Skeletal muscle satellite cell (primary cell): ENCODE data around the gene GRID1.

ENCODE experiments used
- H3K27me3 ChIP-seq: 2 replicates; pipeline ENCODE4 v1.7.0; 2013; ENCODE audit warnings: low read length; ENCODE audit not compliant: control insufficient read depth, insufficient read depth
- H3K36me3 ChIP-seq: 2 replicates; pipeline ENCODE4 v1.7.0; 2013; ENCODE audit warnings: mild to moderate bottlenecking, control low read depth, low read length; ENCODE audit not compliant: insufficient read depth
- H3K4me1 ChIP-seq: 2 replicates; pipeline ENCODE4 v1.7.0; 2013; ENCODE audit warnings: low read length; ENCODE audit not compliant: control insufficient read depth, insufficient read depth
- H3K4me2 ChIP-seq: 2 replicates; pipeline ENCODE4 v1.7.0; 2013; ENCODE audit warnings: mild to moderate bottlenecking, low read length
- H3K4me3 ChIP-seq: 2 replicates; pipeline ENCODE4 v1.7.0; 2013; ENCODE audit warnings: low read length
- H3K9ac ChIP-seq: 2 replicates; pipeline ENCODE4 v1.7.0; 2013; ENCODE audit warnings: mild to moderate bottlenecking, low read depth, low read length, moderate library complexity
- H3K9me3 ChIP-seq: replicated peaks from 2 replicates; pipeline ENCODE4 v1.7.0; 2013; ENCODE audit warnings: mild to moderate bottlenecking, control low read depth, low read length

GRID1 gene

DNA sequence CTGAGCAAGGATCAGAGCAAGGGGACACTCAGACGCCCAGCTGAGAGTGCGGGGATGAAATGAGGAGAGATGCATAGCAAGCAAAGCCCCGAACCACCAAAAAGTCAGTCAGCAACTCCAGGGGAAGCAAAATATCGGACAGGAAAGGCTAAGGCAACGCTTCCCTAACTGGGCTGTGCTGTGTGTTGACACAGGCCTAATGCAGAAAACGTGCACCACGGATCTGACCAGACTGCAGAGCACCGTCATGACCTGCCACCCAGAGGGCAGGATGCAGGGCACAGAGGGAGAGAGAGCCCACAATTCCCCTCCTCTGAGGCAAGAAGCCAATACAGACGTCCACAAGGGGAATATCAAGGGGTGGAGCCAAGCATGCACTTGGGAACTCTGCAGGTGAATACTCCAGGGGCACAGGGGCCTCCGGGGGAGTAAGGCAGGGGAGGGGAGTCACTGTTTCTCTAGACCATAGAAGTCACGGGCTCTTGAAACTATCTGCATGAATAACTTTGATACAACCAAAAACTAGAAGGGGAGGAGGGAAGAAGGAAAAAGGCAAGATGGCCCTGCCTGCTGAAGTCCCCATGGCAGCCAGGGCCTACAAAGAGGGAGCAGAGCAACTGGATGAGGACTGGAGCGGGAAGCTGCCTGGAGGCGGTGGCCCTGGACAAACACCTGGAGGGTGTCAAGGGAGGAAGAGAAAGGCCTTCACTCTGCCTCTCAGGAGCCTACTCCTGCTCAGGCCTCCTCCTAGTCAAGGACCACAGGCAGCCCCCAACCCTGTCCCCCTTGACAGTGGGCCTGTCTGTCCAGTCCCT is 26.2 kb downstream of the GRID1 start:
- H3K4me1 ChIP-seq: no peaks in the 10 kb centered on the region
- no peak overlapping the region for H3K4me2 ChIP-seq

DNA sequence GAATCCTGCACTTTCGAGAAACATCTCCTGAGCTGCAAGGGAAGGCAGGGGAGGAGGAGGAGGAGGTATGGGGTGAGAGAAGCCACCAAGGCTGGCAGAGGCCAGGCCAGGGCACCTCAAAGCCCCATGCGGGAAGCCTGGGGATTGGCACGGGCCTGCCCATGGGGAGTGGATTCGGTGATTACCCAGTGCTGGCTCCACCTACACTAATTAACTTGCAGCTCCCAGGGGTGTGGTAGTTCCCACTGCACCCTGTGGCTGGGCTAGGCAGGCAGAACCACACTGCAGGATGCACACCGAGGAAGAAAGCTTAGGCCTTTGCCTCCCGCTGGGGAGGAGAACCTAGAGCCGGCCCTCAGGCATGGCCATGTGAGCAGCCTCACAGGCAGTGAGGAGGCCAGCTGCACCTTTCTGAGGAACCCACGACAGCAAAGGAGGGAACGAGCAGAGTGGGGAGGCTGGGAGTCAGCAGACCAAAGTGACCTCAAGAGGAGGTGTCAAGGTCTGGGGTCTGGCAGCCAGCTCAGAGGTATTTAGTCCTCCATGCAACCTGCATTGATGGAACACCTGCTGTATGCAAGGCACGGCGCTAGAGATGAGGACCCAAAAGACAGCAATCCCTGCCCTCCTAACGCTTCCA is 27.2 kb downstream of the GRID1 start:
- no peaks in the 10 kb centered on the region for H3K36me3 ChIP-seq
- H3K9me3 ChIP-seq: no peaks in the 10 kb centered on the region
- no peaks in the 10 kb centered on the region for H3K4me1 ChIP-seq

More for the DNA sequence above, 26.2 kb downstream of the GRID1 start:
- peaks cover under 1% of the 10 kb centered on the region for H3K27me3 ChIP-seq
- H3K4me3 ChIP-seq: no peak overlapping the region
- H3K9ac ChIP-seq: no peak overlapping the region
- H3K36me3 ChIP-seq: no peaks in the 10 kb centered on the region
- no peaks in the 10 kb centered on the region for H3K9me3 ChIP-seq

DNA sequence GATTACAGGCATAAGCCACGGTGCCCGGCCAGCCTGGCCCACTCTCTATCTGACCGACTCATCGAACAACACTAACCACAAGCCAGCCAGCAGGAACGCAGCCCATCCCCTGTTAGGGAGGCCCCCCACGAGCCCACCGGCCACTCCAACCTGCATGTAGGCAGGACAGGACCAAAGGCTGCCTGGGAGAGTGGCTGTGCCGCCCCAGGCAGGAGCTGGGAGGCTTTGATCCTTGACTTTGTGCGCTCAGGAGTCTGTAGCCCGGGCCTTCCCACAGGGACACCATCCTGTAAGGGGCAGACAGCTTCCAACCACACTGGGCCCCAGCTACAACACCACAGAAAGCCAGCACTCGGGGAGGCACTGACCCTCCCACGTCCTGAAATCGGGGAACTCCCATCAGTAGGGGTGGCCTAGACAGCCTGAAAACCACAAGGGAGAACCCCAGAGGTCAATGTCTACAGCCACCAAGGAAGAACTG is 29.4 kb downstream of the GRID1 start:
- Histone ChIP-seq H3K27me3 (peaks cover 7% of the 10 kb centered on the region), H3K9ac (no peak overlapping the region), H3K4me3 (no peak overlapping the region), H3K4me1 (no peaks in the 10 kb centered on the region), H3K36me3 (no peaks in the 10 kb centered on the region), H3K4me2 (no peak overlapping the region), H3K9me3 (no peaks in the 10 kb centered on the region)

More for the DNA sequence above, 27.2 kb downstream of the GRID1 start:
- Histone ChIP-seq H3K4me3 (no peak overlapping the region), H3K4me2 (no peak overlapping the region), H3K27me3 (peaks cover 7% of the 10 kb centered on the region), H3K9ac (no peak overlapping the region)

DNA sequence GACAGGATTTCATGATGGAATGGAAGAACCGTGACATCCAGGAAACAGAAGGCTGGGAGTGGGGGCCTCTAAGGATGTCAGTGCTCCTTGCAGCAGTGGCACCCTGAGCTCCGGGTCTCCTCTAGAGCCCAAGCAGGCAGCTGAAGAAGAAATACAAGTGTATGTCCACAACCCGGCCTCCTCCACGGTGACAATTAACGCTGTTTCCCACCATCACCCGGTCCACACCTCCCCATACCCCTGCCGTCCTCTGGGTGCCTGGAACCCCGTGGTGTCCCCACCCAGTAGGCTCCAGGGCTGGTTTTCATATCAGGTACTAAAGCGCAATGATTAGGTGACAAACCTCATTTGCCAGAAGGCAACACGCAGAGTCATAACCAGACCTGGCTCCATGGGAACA is 30.3 kb downstream of the GRID1 start:
- no peak overlapping the region for H3K4me2 ChIP-seq
- H3K4me3 ChIP-seq: no peak overlapping the region
- H3K9me3 ChIP-seq: no peaks in the 10 kb centered on the region
- no peak overlapping the region for H3K9ac ChIP-seq
- H3K36me3 ChIP-seq: no peaks in the 10 kb centered on the region
- peaks cover 7% of the 10 kb centered on the region for H3K27me3 ChIP-seq
- H3K4me1 ChIP-seq: no peaks in the 10 kb centered on the region

DNA sequence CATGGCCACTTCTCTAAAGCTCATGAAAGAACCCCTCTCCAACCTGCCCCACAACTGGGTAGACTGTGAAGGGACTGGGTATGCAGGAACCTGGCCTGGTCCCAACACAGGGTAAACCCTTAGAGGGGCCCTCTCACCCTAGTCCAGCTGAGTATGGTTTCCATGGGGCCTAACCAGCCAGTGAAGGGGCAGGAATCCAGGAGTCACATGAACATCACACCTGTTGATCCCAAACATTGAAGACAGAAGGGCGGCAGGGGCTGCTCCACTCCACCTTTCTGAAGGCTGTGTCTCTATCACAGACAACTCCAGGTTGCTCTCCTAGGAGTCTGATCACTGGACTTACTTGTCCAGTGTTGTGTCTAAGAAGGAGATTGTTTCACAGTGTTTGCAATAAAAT is 30.8 kb downstream of the GRID1 start:
- no peak overlapping the region for H3K4me3 ChIP-seq
- H3K4me1 ChIP-seq: no peaks in the 10 kb centered on the region
- no peak overlapping the region for H3K9ac ChIP-seq
- no peaks in the 10 kb centered on the region for H3K36me3 ChIP-seq
- no peaks in the 10 kb centered on the region for H3K9me3 ChIP-seq
- H3K4me2 ChIP-seq: no peak overlapping the region
- H3K27me3 ChIP-seq: peaks cover 7% of the 10 kb centered on the region

DNA sequence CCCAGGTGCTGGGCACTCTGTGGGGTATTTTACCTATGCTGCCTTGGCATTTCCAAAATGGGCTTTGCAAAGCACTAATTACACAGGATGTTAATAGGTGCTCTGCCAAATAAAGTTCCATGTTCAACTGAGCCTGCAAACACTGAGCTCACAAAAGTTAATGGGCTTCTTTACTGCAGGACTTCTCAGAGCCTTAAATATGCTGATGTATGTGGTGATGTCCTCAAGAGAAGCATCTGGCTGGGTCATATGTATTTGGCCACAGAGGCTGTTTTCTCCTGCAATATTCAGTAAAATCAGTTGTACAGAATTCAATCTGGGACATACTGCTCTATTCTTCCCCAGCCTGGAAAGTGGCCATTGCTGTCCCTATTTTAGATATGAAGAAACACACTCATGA is 31.3 kb downstream of the GRID1 start:
- H3K9me3 ChIP-seq: no peaks in the 10 kb centered on the region
- no peaks in the 10 kb centered on the region for H3K36me3 ChIP-seq
- H3K4me3 ChIP-seq: no peak overlapping the region
- H3K4me1 ChIP-seq: no peaks in the 10 kb centered on the region
- H3K27me3 ChIP-seq: peaks cover 7% of the 10 kb centered on the region
- no peak overlapping the region for H3K4me2 ChIP-seq
- no peak overlapping the region for H3K9ac ChIP-seq

DNA sequence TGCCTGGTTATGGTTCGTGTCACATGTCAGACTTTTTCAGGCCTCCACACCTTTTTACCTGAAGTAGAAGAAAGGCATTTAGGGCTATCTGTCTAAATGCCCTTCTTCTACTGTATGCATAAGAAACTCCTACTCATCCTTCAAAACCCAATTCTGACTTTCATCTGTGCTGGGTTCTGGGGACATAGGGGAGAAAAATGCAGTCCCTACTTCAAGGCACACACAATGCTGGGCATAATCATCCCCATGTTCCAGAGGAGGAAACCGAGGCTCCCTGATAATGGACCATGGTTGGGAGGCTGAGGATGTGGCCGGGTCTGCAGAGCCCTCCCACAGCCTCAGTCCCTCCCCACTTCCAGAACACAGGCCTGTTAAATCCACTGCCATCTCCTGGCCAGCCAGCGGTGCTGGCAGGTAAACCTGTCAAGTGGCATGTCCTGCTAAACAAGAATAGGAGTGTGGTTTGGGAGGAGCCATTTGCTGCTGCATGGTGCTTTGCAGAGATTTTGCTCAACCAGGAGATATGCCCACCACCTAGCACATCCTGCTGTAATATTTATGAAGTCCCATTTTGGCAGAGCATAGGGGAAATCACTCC is 32.0 kb downstream of the GRID1 start:
- Histone ChIP-seq H3K9me3 (no peaks in the 10 kb centered on the region), H3K4me1 (no peaks in the 10 kb centered on the region), H3K27me3 (peaks cover 7% of the 10 kb centered on the region), H3K4me2 (no peak overlapping the region), H3K9ac (no peak overlapping the region), H3K4me3 (no peak overlapping the region), H3K36me3 (no peaks in the 10 kb centered on the region)

DNA sequence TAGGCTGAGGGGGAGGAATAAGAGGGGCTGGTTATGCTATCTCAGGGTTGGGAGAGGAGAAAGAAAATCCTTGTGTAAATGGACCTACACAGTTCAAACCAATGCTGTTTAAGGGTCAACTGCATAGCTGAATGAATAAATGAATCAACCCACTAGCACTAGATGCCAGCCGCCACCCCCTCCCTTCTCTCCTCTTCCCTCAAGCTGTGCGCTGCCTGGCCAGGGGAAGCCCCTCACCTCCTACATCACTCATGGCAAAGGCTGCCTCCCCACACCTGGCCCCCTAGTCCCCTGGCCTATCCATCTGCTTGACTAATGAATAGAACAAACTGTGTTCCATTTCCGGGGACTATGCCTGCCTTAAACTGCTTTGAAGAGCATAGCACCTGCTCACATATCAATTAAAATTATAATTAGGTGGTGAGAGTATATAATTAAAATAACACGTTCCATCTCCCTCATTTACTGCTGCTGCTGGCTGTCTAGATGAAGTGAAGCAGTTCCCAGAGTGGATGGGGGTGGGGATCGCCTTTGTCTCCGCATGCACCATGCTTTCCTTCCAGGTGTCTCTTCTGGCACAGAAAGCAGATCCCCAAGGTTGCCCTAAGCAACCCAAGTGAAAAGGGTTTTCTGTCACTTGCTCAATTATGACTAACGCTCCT is 32.6 kb downstream of the GRID1 start:
- no peak overlapping the region for H3K4me3 ChIP-seq
- H3K4me2 ChIP-seq: no peak overlapping the region
- H3K36me3 ChIP-seq: no peaks in the 10 kb centered on the region
- H3K27me3 ChIP-seq: peaks cover 7% of the 10 kb centered on the region
- H3K9ac ChIP-seq: no peak overlapping the region
- H3K4me1 ChIP-seq: no peaks in the 10 kb centered on the region
- H3K9me3 ChIP-seq: no peaks in the 10 kb centered on the region

DNA sequence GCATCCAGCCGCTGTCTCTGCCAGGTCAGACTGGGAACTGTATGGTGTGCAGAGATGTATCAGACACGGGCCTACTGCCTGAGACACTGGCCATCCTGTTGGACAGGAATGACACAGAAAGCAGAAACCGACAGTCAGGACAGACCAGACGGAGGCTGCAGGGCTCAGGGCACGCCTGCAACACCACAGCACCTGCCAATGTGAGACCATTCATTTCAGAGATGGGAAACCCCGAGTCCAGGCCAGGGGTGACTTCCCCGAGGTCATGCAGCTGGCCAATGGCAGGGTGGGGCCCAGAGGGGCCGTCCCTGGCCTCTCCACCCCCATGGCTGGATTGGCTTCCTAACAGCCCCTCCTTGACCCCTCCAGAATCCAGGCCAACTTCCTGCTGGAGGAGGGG is 34.7 kb downstream of the GRID1 start:
- Histone ChIP-seq H3K4me3 (no peak overlapping the region), H3K9ac (no peak overlapping the region), H3K27me3 (peaks cover 7% of the 10 kb centered on the region), H3K4me1 (no peaks in the 10 kb centered on the region), H3K9me3 (no peaks in the 10 kb centered on the region), H3K4me2 (no peak overlapping the region), H3K36me3 (no peaks in the 10 kb centered on the region)

DNA sequence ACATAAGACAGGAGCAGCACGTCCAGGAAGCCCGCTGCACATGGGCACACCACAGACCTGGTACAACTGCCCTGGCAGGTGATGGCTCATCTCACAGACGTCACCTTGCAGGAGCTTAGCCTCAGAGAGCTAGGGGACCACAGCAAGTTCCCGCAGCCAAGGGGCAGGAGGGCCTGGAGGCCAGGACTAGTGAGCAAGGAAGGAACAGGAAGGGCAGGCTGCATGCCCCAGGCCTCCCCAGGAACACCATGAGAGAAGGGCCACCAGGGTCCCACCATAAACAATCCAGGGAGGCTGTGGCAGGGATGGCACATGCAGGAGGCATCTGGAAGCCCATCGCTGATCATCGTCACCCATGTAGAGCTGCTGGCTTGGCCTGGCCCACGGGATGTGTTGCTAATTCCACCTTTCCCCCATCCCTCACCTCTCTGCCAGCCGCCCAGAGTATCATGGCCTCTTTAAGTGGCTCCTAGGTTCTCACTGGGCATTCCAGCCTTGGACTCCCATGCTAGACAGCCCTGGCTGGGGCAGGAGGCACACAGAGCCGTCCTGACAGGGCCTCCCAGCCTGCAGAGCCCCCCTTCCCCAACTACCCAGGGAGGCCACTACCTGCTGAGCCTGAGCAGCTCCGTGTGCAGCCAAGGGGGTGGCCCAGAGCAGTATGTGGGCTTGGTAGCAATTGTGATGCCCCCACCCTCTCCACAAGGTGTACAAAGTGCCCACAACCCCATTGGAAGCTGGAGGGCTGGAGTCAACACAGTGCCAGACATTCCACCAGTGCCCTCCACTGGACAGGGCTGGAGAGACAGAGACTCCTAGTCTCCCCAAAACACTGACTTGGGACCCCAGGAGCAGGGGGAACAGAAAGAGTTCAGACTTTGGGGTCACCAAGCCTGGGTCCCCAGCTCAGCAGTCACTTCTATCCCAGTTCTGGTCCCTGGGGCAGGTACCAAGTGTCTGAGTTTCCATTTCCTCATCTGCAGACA is 35.5 kb downstream of the GRID1 start:
- Histone ChIP-seq H3K9ac (no peak overlapping the region), H3K36me3 (no peaks in the 10 kb centered on the region), H3K4me1 (no peaks in the 10 kb centered on the region), H3K4me2 (no peak overlapping the region), H3K9me3 (no peaks in the 10 kb centered on the region), H3K4me3 (no peak overlapping the region), H3K27me3 (peaks cover 7% of the 10 kb centered on the region)
